ENCODE results near the gene TTC9C. TPM values are rescaled to one million over a fixed set of nuclear protein-coding genes. Genes with fewer than 3 reads are reported as not detected.

TTC9C gene
- total and polyA plus RNA-seq, 5 experiments from 2014 or later = 8.5 to 47.6 (median 18.8) TPM

- Mint-ChIP-seq H3K27ac (peak overlapping the region; percentile 37 to 92 (median 58)), H3K4me3 (peak overlapping the region in 5 of 10 donors; percentile 0 to 40 (median 10)), H3K9me3 (no peaks in the 10 kb centered on the region), H3K4me1 (peaks cover 22 to 50% (median 42%) of the 10 kb centered on the region in 4 donors), H3K27me3 (no peaks in the 10 kb centered on the region), H3K36me3 (peaks cover 5 to 69% (median 9%) of the 10 kb centered on the region in 3 donors)
- POLR2A ChIA-PET = interaction anchor here (8.0 to 14.8 kb wide), 3 partner anchors 15 to 129 kb away, joined by 71 to 263 read pairs (median 98); partner anchors contain the start of genes HNRNPUL2, TTC9C, WDR74 and ZBTB3
- DNase-seq (no peak), ATAC-seq (no peak)
These were observed 15.9 kb upstream of the TTC9C start for GRCh38 chr11:62712276-62712812.

- Mint-ChIP-seq H3K27ac (peak overlapping the region; percentile 22 to 92 (median 62)), H3K27me3 (no peaks in the 10 kb centered on the region), H3K9me3 (no peaks in the 10 kb centered on the region), H3K36me3 (peaks cover 5 to 74% (median 12%) of the 10 kb centered on the region in 3 donors), H3K4me3 (peak overlapping the region in 1 of 10 donors; percentile 18), H3K4me1 (peaks cover 21 to 47% (median 40%) of the 10 kb centered on the region in 4 donors)
- DNase-seq = no peak
- POLR2A ChIA-PET = interaction anchor here (9.7 to 14.8 kb wide), 2 partner anchors 14 to 128 kb away, joined by 98 to 263 read pairs; partner anchors contain the start of genes HNRNPUL2, TTC9C and WDR74
- ATAC-seq = no peak
These were observed 15.4 kb upstream of the TTC9C start for GRCh38 chr11:62712861-62713260.

GRCh38 chr11:62713343-62713742 is 14.9 kb upstream of the TTC9C start:
- H3K4me3 Mint-ChIP-seq = no peak overlapping the region

GRCh38 chr11:62715150-62716130 is 12.8 kb upstream of the TTC9C start:
- Mint-ChIP-seq H3K4me1 (peaks cover 17 to 44% (median 30%) of the 10 kb centered on the region in 4 donors), H3K36me3 (peaks cover 5 to 96% (median 29%) of the 10 kb centered on the region in 3 donors), H3K4me3 (no peak overlapping the region), H3K27ac (peak overlapping the region in 7 of 10 donors; percentile 12 to 74 (median 56)), H3K27me3 (no peaks in the 10 kb centered on the region), H3K9me3 (no peaks in the 10 kb centered on the region)
- POLR2A ChIA-PET = interaction anchor here (1.2 to 14.8 kb wide), 3 partner anchors 9 to 38 kb away, joined by 3 to 263 read pairs (median 5); partner anchors contain the start of genes BSCL2, HNRNPUL2, TTC9C and ZBTB3
- DNase-seq (no peak), ATAC-seq (no peak)

More at GRCh38 chr11:62713343-62713742, 14.9 kb upstream of the TTC9C start:
- POLR2A ChIA-PET = interaction anchor here (9.7 to 14.8 kb wide), 2 partner anchors 14 to 128 kb away, joined by 98 to 263 read pairs; partner anchors contain the start of genes HNRNPUL2, TTC9C and WDR74
- ATAC-seq = no peak
- Mint-ChIP-seq H3K9me3 (no peaks in the 10 kb centered on the region), H3K36me3 (peaks cover 5 to 79% (median 17%) of the 10 kb centered on the region in 3 donors), H3K27ac (peak overlapping the region in 9 of 10 donors; percentile 38 to 92 (median 65)), H3K27me3 (no peaks in the 10 kb centered on the region), H3K4me1 (peaks cover 18 to 42% (median 39%) of the 10 kb centered on the region in 4 donors)
- no peak for DNase-seq

- no peak for DNase-seq
- Mint-ChIP-seq H3K27me3 (no peaks in the 10 kb centered on the region), H3K27ac (peak overlapping the region in 2 of 10 donors; percentile 23 to 74), H3K9me3 (no peaks in the 10 kb centered on the region), H3K36me3 (peaks cover 5 to 98% (median 33%) of the 10 kb centered on the region in 3 donors), H3K4me1 (peaks cover 17 to 44% (median 36%) of the 10 kb centered on the region in 4 donors), H3K4me3 (no peak overlapping the region)
- POLR2A ChIA-PET = interaction anchor here (1.2 to 14.8 kb wide), 2 partner anchors 9 to 11 kb away, joined by 3 to 263 read pairs; partner anchors contain the start of genes BSCL2, HNRNPUL2 and TTC9C
- no peak for ATAC-seq
These were observed 12.1 kb upstream of the TTC9C start for GRCh38 chr11:62716206-62716605.

GRCh38 chr11:62716816-62717215 is 11.5 kb upstream of the TTC9C start:
- Mint-ChIP-seq H3K27me3 (no peaks in the 10 kb centered on the region), H3K27ac (peak overlapping the region in 7 of 10 donors; percentile 23 to 86 (median 40)), H3K4me3 (no peak overlapping the region), H3K36me3 (peaks cover 5 to 98% (median 37%) of the 10 kb centered on the region in 3 donors), H3K4me1 (peaks cover 17 to 46% (median 40%) of the 10 kb centered on the region in 4 donors), H3K9me3 (no peaks in the 10 kb centered on the region)
- no peak for DNase-seq
- POLR2A ChIA-PET = interaction anchor here (1.0 to 14.8 kb wide), 2 partner anchors 10 to 37 kb away, joined by 4 to 263 read pairs; partner anchors contain the start of genes HNRNPUL2, TTC9C and ZBTB3
- ATAC-seq = no peak

GRCh38 chr11:62719302-62719978 is 8.8 kb upstream of the TTC9C start:
- no peak overlapping the region for H3K4me3 Mint-ChIP-seq

GRCh38 chr11:62721994-62722393 is 6.3 kb upstream of the TTC9C start:
- ATAC-seq (no peak), DNase-seq (no peak)
- Mint-ChIP-seq H3K4me1 (peaks cover 28 to 73% (median 57%) of the 10 kb centered on the region in 4 donors), H3K36me3 (peaks cover 0 to 86% (median 51%) of the 10 kb centered on the region in 3 donors), H3K4me3 (no peak overlapping the region), H3K27me3 (no peaks in the 10 kb centered on the region), H3K27ac (peak overlapping the region in 3 of 10 donors; percentile 10 to 85 (median 81)), H3K9me3 (no peaks in the 10 kb centered on the region)
- POLR2A ChIA-PET = interaction anchor here (0.5 to 10.3 kb wide), 3 partner anchors 11 to 118 kb away, joined by 3 to 263 read pairs (median 7); partner anchors contain the start of genes BSCL2, GNG3 and WDR74

More at GRCh38 chr11:62719302-62719978, 8.8 kb upstream of the TTC9C start:
- POLR2A ChIA-PET = interaction anchor here (0.6 to 2.5 kb wide), 4 partner anchors 10 to 55 kb away, joined by 3 to 17 read pairs (median 3); partner anchors contain the start of genes C11orf98, CSKMT, LBHD1 and UQCC3
- DNase-seq = no peak
- H3K27me3 Mint-ChIP-seq = no peaks in the 10 kb centered on the region
- H3K4me1 Mint-ChIP-seq = peaks cover 24 to 59% (median 45%) of the 10 kb centered on the region in 4 donors
- no peak for ATAC-seq
- H3K9me3 Mint-ChIP-seq = no peaks in the 10 kb centered on the region
- H3K36me3 Mint-ChIP-seq = peaks cover 0 to 99% (median 56%) of the 10 kb centered on the region in 3 donors
- H3K27ac Mint-ChIP-seq = peak overlapping the region in 6 of 10 donors; percentile 1 to 84 (median 47)

GRCh38 chr11:62724171-62724570 is 4.1 kb upstream of the TTC9C start:
- H3K4me3 Mint-ChIP-seq = peak overlapping the region; percentile 56 to 99 (median 94)
- peak overlapping the region; percentile 6 to 87 (median 66) for H3K27ac Mint-ChIP-seq
- peaks cover 29 to 69% (median 60%) of the 10 kb centered on the region in 4 donors for H3K4me1 Mint-ChIP-seq
- ATAC-seq (no peak), DNase-seq (no peak)
- peaks cover 0 to 67% (median 39%) of the 10 kb centered on the region in 3 donors for H3K36me3 Mint-ChIP-seq
- H3K27me3 Mint-ChIP-seq = peaks cover 0 to 2% (median 0%) of the 10 kb centered on the region in 5 donors
- no peaks in the 10 kb centered on the region for H3K9me3 Mint-ChIP-seq
- POLR2A ChIA-PET = interaction anchor here (1.2 to 10.3 kb wide), 6 partner anchors 13 to 133 kb away, joined by 3 to 263 read pairs (median 79); partner anchors contain the start of genes BSCL2, GNG3, POLR2G and TUT1

- Mint-ChIP-seq H3K27me3 (peaks cover 0 to 2% (median 0%) of the 10 kb centered on the region in 5 donors), H3K36me3 (peaks cover 0 to 56% (median 30%) of the 10 kb centered on the region in 3 donors), H3K4me3 (peak overlapping the region; percentile 92 to 99 (median 96)), H3K4me1 (peaks cover 25 to 72% (median 56%) of the 10 kb centered on the region in 4 donors), H3K9me3 (no peaks in the 10 kb centered on the region), H3K27ac (peak overlapping the region; percentile 82 to 97 (median 87))
- no peak for ATAC-seq
- DNase-seq = no peak
- POLR2A ChIA-PET = interaction anchor here (0.6 to 10.3 kb wide), 15 partner anchors 12 to 330 kb away, joined by 3 to 263 read pairs (median 47); partner anchors contain the start of genes BSCL2, GNG3, LBHD1 and MTA2
These were observed 2.6 kb upstream of the TTC9C start for GRCh38 chr11:62725646-62726045.
